ENCODE data around the gene SPDYE18. TPM values are rescaled to one million over a fixed set of nuclear protein-coding genes. Genes with fewer than 3 reads are reported as not detected.
"Not testable (repeated sequence)": the region's sequence is repeated elsewhere in the genome, so short reads cannot be mapped to it uniquely, and the experiment has no call there.

The SPDYE18 gene
- total and polyA plus RNA-seq, 10 of the 15 experiments (the other 5 are each of a cell fraction or from before 2014, with no cell fraction given) = 0.23 to 0.74 (median 0.29) TPM; not detected in 3

DNA sequence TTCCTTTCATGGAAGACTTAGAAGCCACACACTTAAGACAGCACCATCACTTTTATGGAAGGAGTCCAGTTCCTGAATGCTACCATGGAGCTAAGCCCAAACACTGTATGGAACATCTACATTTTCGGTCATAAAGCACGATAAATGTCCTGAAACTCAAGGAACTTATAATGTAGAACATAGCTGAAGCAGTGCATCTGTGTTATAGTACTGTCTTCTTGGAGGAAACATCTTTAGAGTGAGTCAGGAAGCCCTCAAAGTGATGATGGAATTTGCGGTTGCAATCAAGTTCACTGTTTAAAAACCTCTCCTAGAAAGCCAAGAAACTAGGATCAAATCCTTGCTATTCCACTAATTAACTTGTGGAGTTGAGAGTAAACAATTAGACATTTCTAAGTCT is 43.5 kb upstream of the SPDYE18 start:
- CTCF ChIA-PET; H3K79me2 ChIP-seq (ENCODE audit: control insufficient read depth, insufficient read depth, low read length); H3K4me2 ChIP-seq (ENCODE audit: control insufficient read depth, insufficient read depth); H3K27ac ChIP-seq (ENCODE audit: control insufficient read depth, insufficient read depth); H3K9ac ChIP-seq (ENCODE audit: control insufficient read depth, insufficient read depth, low read length); H3K27me3 ChIP-seq (replicated peaks in 1 of 2; ENCODE audit: control insufficient read depth in 2 of 2, insufficient read depth in 2 of 2, low read length in 1 of 2); H4K20me1 ChIP-seq (ENCODE audit: control insufficient read depth, insufficient read depth); H3K9me3 ChIP-seq (replicated peaks; ENCODE audit: control insufficient read depth, insufficient read depth, low read length); FAIRE-seq; DNase-seq (ENCODE audit: low read depth, low spot score); BruUV-seq (replicated peaks); POLR2A ChIA-PET; intact Hi-C loops (cut with micrococcal nuclease; ENCODE audit: unreplicated experiment); H2AFZ ChIP-seq (ENCODE audit: control insufficient read depth, low read depth, low read length); in situ Hi-C loops (cut with MboI); SMC1A ChIA-PET (ENCODE audit: uncharacterized antibody, unreplicated experiment); ATAC-seq; H3K4me1 ChIP-seq (ENCODE audit: control insufficient read depth, insufficient read depth, low read length); RAD21 ChIA-PET (ENCODE audit: unreplicated experiment); H3K36me3 ChIP-seq (ENCODE audit: control insufficient read depth in 2 of 2, insufficient read depth in 2 of 2, low read length in 1 of 2); H3K4me3 ChIP-seq: not testable (repeated sequence)
- 97% methylated on average over 3 of the region's 3 CpGs for WGBS (ENCODE audit: insufficient coverage, insufficient replicate concordance, low lambda C conversion rate, missing lambda C conversion rate)

GRCh38 chr7:77102671-77103070 is 40.3 kb upstream of the SPDYE18 start:
- H3K9me3 ChIP-seq (replicated peaks; ENCODE audit: control insufficient read depth, insufficient read depth, low read length); CTCF ChIA-PET; in situ Hi-C loops (cut with MboI); POLR2A ChIA-PET; H3K36me3 ChIP-seq (ENCODE audit: control insufficient read depth in 2 of 2, insufficient read depth in 2 of 2, low read length in 1 of 2); DNase-seq (ENCODE audit: low read depth, low spot score); BruUV-seq (replicated peaks); H3K4me2 ChIP-seq (ENCODE audit: control insufficient read depth, insufficient read depth); H2AFZ ChIP-seq (ENCODE audit: control insufficient read depth, low read depth, low read length); H3K27me3 ChIP-seq (replicated peaks in 1 of 2; ENCODE audit: control insufficient read depth in 2 of 2, insufficient read depth in 2 of 2, low read length in 1 of 2); H3K79me2 ChIP-seq (ENCODE audit: control insufficient read depth, insufficient read depth, low read length); intact Hi-C loops (cut with micrococcal nuclease; ENCODE audit: unreplicated experiment); H3K9ac ChIP-seq (ENCODE audit: control insufficient read depth, insufficient read depth, low read length); SMC1A ChIA-PET (ENCODE audit: uncharacterized antibody, unreplicated experiment); FAIRE-seq; H3K27ac ChIP-seq (ENCODE audit: control insufficient read depth, insufficient read depth); H3K4me3 ChIP-seq; H3K4me1 ChIP-seq (ENCODE audit: control insufficient read depth, insufficient read depth, low read length); ATAC-seq; H4K20me1 ChIP-seq (ENCODE audit: control insufficient read depth, insufficient read depth); RAD21 ChIA-PET (ENCODE audit: unreplicated experiment): not testable (repeated sequence)

- WGBS (ENCODE audit: insufficient coverage, insufficient replicate concordance, low lambda C conversion rate, missing lambda C conversion rate) = 61% methylated on average over 1 of the region's 1 CpG
- H3K9ac ChIP-seq (ENCODE audit: control insufficient read depth, insufficient read depth, low read length); intact Hi-C loops (cut with micrococcal nuclease; ENCODE audit: unreplicated experiment); FAIRE-seq; BruUV-seq (replicated peaks); DNase-seq (ENCODE audit: low read depth, low spot score); POLR2A ChIA-PET; in situ Hi-C loops (cut with MboI); H4K20me1 ChIP-seq (ENCODE audit: control insufficient read depth, insufficient read depth); H3K27ac ChIP-seq (ENCODE audit: control insufficient read depth, insufficient read depth); ATAC-seq; H3K9me3 ChIP-seq (replicated peaks; ENCODE audit: control insufficient read depth, insufficient read depth, low read length); RAD21 ChIA-PET (ENCODE audit: unreplicated experiment); H3K4me2 ChIP-seq (ENCODE audit: control insufficient read depth, insufficient read depth); SMC1A ChIA-PET (ENCODE audit: uncharacterized antibody, unreplicated experiment); H3K4me3 ChIP-seq; CTCF ChIA-PET; H3K79me2 ChIP-seq (ENCODE audit: control insufficient read depth, insufficient read depth, low read length); H2AFZ ChIP-seq (ENCODE audit: control insufficient read depth, low read depth, low read length); H3K36me3 ChIP-seq (ENCODE audit: control insufficient read depth in 2 of 2, insufficient read depth in 2 of 2, low read length in 1 of 2); H3K27me3 ChIP-seq (replicated peaks in 1 of 2; ENCODE audit: control insufficient read depth in 2 of 2, insufficient read depth in 2 of 2, low read length in 1 of 2); H3K4me1 ChIP-seq (ENCODE audit: control insufficient read depth, insufficient read depth, low read length): not testable (repeated sequence)
Measured at GRCh38 chr7:77101187-77101586, 38.8 kb upstream of the SPDYE18 start.

- H4K20me1 ChIP-seq (ENCODE audit: control insufficient read depth, insufficient read depth); H3K9me3 ChIP-seq (replicated peaks; ENCODE audit: control insufficient read depth, insufficient read depth, low read length); CTCF ChIA-PET; H3K4me3 ChIP-seq; in situ Hi-C loops (cut with MboI); H3K36me3 ChIP-seq (ENCODE audit: control insufficient read depth in 2 of 2, insufficient read depth in 2 of 2, low read length in 1 of 2); H3K27ac ChIP-seq (ENCODE audit: control insufficient read depth, insufficient read depth); SMC1A ChIA-PET (ENCODE audit: uncharacterized antibody, unreplicated experiment); POLR2A ChIA-PET; BruUV-seq (replicated peaks); RAD21 ChIA-PET (ENCODE audit: unreplicated experiment); H3K27me3 ChIP-seq (replicated peaks in 1 of 2; ENCODE audit: control insufficient read depth in 2 of 2, insufficient read depth in 2 of 2, low read length in 1 of 2); intact Hi-C loops (cut with micrococcal nuclease; ENCODE audit: unreplicated experiment); H3K4me1 ChIP-seq (ENCODE audit: control insufficient read depth, insufficient read depth, low read length); H3K79me2 ChIP-seq (ENCODE audit: control insufficient read depth, insufficient read depth, low read length); H2AFZ ChIP-seq (ENCODE audit: control insufficient read depth, low read depth, low read length); H3K4me2 ChIP-seq (ENCODE audit: control insufficient read depth, insufficient read depth); DNase-seq (ENCODE audit: low read depth, low spot score); H3K9ac ChIP-seq (ENCODE audit: control insufficient read depth, insufficient read depth, low read length): not testable (repeated sequence)
- WGBS (ENCODE audit: insufficient coverage, insufficient replicate concordance, low lambda C conversion rate, missing lambda C conversion rate) = 95% methylated on average over 3 of the region's 3 CpGs
- ATAC-seq (peak; percentile 61), FAIRE-seq (peak; percentile 66)
Measured at GRCh38 chr7:77100501-77100900, 38.1 kb upstream of the SPDYE18 start.

Measured in GM12878 (cell line).